GM13976 (cell line): ENCODE results near the gene HMGB3.

Source experiments
- DNase-seq: peaks from one replicate; pipeline ENCODE4 v3.0.0; 2012; ENCODE audit warnings: low spot score
- in situ Hi-C: fragments of 300-500 bp; cut with MboI; formaldehyde crosslinking; loops from one replicate; pipeline ENCODE4 v1.12.0; 2022; ENCODE audit warnings: low sequenced_read_pairs, mixed read lengths, inconsistent platforms; ENCODE audit not compliant: unreplicated experiment
- TF ChIP-seq, protein P1 (sequence below): IDR thresholded peaks from 2 replicates; pipeline ENCODE4 v1.5.1; 2012; ENCODE audit warnings: borderline replicate concordance, mild to moderate bottlenecking; ENCODE audit not compliant: insufficient read depth; ENCODE audit errors: extremely low read depth, missing control alignments, control extremely low read depth

HMGB3 gene

GRCh38 chrX:150982788-150983520, at the start of gene HMGB3:
TSS of gene HMGB3 (plus strand) at chrX:150983335. CDS start at chrX:150985600, 2,265 bp downstream.
- TF ChIP-seq, protein P1, sequence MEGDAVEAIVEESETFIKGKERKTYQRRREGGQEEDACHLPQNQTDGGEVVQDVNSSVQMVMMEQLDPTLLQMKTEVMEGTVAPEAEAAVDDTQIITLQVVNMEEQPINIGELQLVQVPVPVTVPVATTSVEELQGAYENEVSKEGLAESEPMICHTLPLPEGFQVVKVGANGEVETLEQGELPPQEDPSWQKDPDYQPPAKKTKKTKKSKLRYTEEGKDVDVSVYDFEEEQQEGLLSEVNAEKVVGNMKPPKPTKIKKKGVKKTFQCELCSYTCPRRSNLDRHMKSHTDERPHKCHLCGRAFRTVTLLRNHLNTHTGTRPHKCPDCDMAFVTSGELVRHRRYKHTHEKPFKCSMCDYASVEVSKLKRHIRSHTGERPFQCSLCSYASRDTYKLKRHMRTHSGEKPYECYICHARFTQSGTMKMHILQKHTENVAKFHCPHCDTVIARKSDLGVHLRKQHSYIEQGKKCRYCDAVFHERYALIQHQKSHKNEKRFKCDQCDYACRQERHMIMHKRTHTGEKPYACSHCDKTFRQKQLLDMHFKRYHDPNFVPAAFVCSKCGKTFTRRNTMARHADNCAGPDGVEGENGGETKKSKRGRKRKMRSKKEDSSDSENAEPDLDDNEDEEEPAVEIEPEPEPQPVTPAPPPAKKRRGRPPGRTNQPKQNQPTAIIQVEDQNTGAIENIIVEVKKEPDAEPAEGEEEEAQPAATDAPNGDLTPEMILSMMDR = no peak
- in situ Hi-C loops = no loop called here
- peak; percentile 91 for DNase-seq

- in situ Hi-C loops = no loop called here
- DNase-seq = no peak
- TF ChIP-seq, protein P1 = no peak
These were observed 49.2 kb upstream of the HMGB3 start for GRCh38 chrX:150933945-150934350.

DNA sequence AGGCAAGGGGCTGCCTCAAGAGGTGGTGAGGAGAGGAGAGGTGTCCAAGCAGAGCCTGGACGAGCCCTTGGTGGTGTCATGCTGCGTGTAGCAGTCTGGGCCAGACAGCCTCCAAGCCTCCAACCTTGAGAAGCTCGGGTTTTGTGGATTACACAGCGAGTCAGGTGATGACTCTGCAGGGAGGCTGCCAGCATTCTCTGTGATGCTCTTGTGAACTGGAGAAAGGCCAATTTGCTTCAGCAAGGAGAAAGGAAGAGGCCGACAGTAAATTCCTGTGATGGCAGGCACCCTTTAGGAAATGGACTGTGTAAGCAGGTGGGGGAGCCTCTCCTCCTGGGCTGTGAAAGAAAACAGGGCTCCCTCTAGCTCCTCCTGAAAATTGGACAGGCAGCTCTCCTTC, 48.7 kb upstream of the HMGB3 start:
- TF ChIP-seq, protein P1 = no peak
- in situ Hi-C loops = no loop called here
- DNase-seq = no peak

DNA sequence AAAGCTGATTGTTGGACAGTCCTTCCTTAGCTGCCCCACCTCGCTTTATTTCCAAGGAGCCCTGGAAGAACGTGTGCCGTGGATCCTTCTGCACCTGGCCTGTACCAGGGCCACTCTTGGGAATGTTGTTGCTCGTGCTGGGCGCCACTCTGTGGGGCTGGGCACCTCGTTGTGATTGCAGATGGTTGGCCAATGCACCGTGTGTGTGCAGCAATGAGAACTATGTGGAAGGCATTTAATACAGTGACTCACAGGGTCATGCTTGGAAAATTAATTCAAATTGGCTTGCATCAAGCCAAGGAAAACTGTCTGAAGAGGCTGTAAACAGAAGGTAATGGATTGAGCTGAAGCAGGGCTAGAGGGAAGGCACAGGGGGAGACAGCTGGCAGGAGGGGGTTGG, 47.7 kb upstream of the HMGB3 start:
- in situ Hi-C loops = no loop called here
- DNase-seq = no peak
- TF ChIP-seq, protein P1 = no peak

- DNase-seq = no peak
- TF ChIP-seq, protein P1 = no peak
- in situ Hi-C loops = no loop called here
These were observed 46.6 kb upstream of the HMGB3 start for GRCh38 chrX:150936556-150936955.

- in situ Hi-C loops = no loop called here
- no peak for DNase-seq
- TF ChIP-seq, protein P1 = no peak
These were observed 42.2 kb upstream of the HMGB3 start for GRCh38 chrX:150940844-150941495.

GRCh38 chrX:150941580-150941979, 41.6 kb upstream of the HMGB3 start:
- in situ Hi-C loops = no loop called here
- TF ChIP-seq, protein P1 = no peak
- no peak for DNase-seq
